HG03457 (cell line): ENCODE results near the gene RNU6-1.
A peak's percentile ranks its signal among the peaks of the same experiment; 100 is the strongest.

Experiments
- ATAC-seq: cut with Tn5 transposase; IDR thresholded peaks from one replicate; pipeline ENCODE4 v1.9.1; 2021; ENCODE audit warnings: moderate number of reproducible peaks; ENCODE audit not compliant: unreplicated experiment

RNU6-1 gene

DNA sequence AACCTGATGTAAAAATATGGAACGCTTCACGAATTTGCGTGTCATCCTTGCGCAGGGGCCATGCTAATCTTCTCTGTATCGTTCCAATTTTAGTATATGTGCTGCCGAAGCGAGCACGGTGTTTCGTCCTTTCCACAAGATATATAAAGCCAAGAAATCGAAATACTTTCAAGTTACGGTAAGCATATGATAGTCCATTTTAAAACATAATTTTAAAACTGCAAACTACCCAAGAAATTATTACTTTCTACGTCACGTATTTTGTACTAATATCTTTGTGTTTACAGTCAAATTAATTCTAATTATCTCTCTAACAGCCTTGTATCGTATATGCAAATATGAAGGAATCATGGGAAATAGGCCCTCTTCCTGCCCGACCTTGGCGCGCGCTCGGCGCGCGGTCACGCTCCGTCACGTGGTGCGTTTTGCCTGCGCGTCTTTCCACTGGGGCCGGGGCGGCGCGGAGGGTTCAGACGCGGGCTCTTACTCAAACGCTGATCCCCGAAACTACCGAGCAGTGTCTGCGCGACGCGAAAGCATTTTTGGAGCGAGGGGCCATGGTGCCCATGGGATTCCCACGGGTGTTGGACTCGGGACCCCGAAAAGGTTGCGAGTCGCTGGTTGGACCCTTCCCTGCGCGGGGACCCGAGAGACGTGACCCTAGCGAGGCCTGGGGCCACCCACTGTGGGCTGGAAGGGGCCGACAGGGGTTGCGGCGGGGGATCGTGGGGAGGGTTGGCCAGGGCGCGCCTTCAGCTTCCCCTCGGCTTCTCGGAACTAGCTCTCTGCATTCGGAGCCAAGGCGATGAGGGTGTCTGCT, at the start of gene RNU6-1:
Gene RNU6-1, minus strand, starts transcription at position 117 of the 820 bp plus-strand sequence.
- ATAC-seq = peak; percentile 56

DNA sequence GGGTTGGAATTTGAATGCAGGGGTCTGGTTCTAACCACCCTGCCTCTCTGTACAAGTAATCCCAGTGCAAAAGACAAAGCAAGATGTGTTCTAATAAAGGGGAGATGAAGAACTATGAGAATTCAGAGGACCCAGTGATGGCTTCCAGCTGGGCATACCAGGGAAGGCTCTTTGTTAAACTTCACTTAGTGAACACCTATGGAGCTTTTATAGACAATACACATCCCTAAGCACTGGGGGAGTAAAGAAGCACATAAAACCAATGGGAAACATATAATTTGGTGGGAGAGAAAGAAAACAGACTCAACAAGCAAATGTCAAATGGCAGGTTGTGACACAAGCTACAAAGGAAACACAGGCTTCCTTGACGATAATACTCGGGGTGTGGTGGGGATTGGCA, 47.9 kb upstream of the RNU6-1 start:
- ATAC-seq = no peak

DNA sequence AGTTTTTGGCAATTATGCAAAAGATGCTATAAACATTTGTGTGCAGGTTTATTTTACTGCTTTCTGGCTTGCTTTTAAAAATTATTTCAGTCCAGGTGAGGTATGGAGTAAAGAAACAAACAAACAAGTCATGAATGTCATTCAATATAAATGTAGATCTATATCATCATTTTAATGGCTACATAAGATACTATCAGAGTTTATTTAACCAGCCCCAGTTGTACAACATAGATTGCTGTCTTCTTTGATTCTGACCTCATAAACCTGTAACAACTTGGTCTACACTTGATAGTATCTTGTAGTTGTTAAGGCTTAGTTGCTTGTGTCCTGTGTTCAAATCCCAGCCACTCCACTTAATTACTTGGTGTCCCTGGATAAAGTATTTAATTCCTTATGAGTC, 46.0 kb upstream of the RNU6-1 start:
- ATAC-seq = no peak

DNA sequence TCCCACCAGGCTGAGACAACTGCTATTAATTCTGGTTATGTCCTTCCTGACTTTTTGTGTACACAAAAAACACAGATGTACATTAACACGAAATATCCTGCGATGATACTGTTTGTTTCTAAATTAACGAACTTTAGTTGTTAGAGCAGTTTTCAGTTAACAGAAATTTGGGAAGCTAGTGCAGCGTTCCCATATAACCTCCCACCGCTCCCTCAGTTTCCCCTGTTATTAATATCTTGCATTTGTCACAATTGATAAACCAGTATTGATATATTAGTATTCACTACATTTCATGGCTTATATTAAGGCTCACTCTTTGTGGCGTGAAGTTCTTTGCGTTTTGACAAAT, 45.3 kb upstream of the RNU6-1 start:
- no peak for ATAC-seq

DNA sequence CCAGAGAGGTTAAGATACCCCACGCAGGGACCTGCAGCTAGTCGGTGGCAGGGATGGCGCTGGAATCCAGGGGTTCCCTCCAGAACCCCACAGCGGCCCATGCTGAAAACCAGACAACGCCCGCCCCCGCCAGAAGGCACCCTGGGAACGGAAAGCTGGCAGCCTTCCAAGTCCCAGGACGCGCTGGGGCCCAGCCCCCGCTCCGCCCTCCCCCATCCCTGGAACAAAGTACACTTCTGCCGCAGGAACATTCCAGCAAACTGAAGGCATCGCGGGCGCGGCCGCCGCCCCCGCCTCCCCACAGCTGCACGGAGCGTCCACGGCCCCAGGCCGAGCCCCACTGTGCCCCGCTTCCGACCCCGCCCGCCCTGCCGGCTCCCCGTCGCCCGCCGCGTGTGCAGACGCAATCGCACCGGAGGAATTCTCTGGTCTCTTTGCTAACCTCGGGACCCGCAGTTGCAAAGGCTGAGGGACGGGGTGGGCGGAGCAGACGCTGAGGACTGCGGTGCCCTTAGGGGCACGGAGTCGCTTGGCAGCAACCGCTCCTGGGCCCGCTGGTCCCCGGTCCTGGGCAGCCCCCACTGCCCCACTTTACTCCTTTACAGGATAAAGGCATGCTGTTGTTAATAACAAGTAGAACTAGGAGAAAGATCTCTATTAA, 44.8 kb upstream of the RNU6-1 start:
- no peak for ATAC-seq

DNA sequence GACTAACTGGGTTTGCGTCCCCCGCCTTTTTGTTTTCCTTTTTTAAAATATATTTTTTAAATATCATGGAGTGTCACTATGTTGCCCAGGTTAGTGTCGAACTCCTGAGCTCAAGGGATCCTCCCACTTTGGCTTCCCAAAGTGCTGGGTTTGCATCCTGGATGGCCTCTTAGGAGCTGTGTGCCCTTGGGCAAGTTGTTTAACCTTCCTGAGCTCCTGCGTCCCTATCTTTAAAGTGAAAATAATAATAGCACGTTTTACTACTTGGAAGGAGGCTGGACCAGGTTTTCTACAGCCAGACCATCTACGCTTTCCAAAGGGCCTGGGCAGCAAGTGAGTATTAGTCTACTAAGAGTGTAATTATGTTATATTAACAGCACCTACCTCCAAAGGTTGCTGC, 44.2 kb upstream of the RNU6-1 start:
- ATAC-seq = no peak

DNA sequence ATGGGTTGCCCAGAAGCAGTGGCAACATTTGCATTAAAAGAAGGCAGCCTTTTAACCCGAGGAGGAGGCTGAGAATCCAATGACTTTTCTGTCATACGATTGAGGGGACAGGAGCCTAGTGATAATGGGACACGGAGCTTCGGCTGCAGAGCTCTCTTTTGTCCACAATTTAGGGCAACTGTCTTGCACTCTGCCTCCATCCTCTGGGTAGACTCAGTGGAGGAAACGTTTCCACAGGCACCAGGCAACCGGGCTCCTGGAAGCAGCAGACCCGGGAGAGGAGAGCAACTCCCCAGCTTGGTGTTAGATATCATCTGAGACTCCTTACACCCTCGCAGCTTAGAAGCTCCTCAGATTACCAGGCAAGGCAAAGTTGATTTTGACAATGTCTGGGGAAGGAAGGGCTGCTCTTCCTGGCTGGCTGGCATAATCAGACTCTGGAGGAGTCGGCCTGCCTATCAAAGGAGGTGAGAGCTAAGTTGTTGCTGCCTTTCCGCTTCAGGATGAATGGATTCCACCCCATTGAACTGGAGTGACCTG, 43.5 kb upstream of the RNU6-1 start:
- ATAC-seq = no peak

DNA sequence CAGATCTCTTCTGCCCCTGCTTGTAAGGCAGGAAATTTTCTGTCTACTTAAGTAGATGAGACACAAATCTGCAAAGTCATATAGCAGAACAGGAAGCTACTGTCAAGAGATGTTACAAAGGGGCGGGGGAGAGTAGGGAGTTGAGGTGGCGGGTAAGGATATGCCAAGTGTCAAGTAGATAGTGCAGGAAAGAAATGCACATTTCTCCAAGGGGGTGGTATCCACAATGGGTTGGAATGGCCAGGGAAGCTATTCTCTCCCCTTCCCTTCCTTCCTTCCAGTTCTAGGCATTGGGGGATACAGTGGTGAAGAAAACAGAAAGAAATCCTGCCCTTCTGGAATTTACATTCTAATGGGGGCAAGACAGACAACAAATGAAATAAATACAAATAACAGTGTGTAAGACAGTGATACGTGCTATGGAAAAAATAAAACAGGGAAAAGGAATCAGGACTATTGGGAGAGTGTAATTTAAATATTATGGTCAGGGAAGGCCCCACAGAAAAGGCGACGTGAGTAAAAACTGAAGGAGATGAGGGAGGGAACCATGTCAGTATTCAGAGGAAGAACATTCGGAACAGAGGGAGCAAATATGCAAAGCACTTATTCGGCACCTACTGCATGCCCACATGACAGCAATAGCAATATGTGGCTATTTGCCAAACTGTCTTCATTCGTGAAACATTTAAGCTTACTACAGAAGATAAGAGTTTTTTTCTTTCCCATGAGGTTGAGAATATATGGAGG, 42.8 kb upstream of the RNU6-1 start:
- no peak for ATAC-seq

DNA sequence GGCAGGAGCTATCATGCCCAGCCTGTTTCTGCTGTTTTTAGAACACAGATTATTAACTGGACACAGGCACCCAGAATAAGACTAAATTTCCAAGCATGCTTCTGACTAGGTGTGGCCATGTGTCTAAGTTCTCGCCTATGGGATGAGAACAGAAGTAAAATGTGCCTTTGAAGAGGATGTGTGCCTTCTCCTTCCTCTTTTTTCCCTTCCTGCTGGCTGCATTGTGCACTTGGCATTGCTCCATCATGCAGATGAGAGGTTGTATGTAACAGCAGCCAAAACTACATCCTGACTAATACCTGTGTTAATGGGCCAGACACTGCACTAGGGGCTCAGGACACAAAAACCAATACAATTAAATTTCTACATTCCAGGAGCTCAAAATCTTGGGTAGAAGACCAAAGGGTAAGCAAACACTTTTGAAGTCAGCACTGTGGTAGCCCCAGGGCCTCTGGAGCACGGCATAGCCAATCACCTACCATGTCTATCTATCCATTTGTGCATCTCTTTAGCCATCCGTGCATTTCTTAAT, 40.9 kb upstream of the RNU6-1 start:
- ATAC-seq = no peak

DNA sequence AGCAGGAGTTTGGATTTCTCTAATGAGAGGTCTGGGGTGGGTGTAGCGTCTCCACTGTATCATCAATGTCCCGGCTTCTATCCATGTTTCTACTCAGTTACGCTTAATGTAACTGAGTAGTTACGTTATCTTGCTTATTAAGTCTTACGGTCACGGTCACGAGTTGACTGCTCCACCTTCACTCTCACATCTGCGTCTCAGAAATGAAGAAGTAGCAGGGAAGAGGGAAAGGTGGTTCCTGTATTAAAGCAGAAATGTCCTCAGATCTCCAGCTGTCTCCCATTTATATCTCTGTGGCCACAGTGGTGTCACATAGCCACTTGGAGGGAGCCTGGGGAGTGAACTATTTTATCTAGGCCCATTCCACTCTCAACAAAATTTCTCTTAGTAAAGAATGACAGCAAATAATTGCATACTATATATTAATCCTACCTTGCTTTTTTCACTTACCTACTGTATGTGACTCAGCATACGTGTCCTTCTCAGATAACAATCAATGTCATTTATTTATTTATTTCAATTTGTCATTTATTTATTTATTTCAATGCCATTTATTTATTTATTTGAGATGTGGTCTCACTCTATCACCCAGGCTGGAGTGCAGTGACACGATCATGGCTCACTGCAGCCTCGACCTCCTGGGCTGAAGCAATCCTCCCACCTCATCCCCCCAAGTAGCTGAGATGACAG, 39.7 kb upstream of the RNU6-1 start:
- ATAC-seq = no peak

DNA sequence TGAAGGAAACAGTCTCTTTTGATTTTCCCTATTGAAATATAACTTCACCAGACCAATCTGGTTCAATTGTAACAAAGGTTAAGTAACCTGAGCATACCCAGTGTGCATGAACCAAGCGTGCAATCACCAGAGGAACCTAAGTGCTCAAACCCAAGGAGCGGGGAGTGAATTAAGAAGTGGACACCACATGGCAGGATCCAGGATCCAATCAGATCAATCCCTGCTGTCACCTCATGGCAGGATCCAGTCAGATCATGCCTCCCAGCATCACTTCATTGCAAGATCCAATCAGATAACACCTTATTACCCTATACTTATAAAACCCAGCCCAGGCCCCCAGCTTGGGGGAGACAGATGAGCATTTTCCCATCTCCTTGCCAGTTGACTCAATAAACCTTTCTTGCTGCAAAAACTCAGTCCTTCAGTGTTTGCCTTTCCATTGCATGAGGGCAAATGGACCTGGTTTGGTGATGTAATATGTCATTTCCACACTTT, 38.9 kb upstream of the RNU6-1 start:
- no peak for ATAC-seq

DNA sequence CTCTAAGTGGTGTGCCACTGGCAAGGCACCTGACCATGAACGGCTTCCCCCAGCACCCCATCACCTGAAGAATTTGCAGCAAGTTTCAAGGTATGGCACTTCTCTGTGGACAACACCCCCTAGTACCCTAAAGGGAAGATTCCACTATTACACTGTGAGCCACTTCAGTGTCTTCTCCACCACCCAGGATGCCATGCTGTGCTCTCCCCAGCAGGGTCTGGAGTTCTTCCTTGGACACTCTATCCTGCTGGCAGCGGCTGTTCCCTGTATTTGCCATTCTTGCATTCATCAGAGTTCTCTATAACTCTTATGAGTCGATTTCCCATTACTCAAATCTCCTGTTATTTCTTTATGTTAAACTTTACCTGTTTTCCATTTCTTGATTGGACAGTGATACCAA, 33.9 kb upstream of the RNU6-1 start:
- ATAC-seq = no peak

DNA sequence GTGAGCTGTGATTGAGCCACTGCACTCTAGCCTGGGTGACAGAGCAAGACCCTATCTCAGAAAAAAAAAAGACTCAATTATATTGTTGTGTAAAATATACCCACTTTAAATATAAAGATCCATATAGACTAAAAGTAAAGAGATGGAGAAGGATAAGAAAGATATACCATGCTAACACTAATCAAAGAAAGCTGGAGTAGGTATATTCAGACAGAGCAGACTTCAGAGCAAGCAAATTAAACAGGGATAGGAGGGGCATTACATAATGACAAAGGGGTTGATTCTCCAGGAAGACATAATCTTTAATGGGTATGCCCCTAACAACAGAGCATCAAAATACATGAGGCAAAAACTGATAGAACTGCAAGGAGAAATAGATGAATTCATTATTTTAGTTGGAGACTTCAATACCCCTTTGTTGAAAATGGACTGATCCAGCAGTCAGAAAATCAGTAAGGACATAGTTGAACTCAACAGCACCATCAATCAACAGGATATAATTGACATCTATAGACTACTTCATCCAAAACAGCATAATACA, 31.1 kb upstream of the RNU6-1 start:
- no peak for ATAC-seq

DNA sequence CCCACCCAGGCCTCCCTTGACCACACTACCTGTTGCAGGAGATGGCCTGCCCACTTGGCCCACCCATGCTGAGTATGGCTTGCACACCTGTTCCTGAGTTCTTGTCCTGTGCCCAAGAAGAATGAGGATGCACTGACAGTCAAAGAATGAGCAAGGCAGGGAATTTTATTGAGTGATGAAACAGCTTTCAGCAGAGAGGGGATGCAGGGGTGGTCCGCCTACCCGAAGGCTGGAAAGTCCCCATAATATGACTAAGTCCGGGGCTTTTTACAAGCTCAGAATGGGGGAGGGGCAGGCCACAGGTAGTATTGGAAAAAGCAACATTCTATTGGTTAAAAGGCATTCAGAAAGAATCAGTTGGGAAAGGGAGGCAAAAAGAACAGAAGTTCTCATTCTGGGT, 29.9 kb upstream of the RNU6-1 start:
- ATAC-seq = no peak

DNA sequence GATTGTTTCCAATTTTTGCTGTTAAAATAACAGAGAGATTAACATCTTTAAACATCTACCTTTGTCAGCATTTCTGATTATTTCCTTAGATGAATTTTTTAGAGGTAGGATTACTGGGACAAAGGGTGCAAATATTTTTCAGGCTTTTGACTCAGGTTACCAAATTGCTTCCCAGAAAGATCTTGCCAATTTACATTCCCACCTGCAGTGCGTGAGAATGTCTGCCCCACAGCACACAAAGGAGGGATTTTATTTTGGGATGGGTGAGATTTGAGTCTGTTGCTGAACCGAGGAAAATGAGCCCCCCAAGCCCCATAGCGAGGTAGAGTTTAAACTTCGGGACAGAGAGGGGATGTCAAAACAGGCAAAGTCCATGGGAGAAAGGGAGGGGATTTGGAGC, 25.9 kb upstream of the RNU6-1 start:
- no peak for ATAC-seq

DNA sequence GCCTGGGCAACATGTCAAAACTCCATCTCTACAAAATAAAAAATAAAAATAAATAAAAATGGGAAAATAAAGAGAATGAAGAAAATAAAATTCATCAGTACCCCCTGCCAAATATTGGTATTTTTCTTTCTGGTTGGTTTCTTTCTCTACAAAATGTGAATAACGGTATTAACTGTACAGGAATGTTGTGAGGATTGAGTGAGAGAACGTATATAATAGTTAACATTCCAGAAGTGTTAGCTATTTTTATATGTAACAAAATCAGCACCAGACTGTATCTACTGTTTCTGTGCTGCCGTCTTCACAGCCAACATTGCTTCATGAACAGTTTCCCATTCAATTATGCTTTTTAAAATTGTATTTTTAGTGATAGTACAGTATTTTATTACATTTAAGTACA, 25.5 kb upstream of the RNU6-1 start:
- ATAC-seq = no peak

DNA sequence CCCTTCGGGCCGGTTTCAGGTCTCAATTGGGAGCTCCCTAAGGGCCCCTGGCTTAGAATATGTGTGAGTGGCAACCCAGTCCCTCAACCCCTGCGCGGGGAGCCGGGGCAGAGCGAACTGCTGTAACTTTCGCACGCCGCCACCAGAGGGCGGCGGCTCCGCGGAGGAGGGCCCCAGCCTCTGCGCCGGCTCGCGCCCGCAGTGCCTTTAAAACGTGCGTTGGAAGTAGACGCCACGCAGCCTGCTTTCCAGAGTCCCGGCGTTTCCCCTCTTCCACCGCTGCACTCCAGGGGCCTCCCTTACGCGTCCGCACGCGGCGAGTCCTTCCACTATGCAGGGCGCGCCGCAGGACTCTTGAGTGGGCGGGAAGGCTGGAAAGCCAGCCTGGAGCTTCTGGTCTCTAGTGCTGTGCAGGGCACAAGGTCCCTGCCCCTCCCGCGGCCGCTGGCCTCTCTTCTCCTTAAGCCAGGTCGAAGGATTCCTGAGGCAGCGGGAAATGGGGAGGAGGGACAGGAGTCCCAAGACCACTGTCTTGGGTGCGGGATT, 23.7 kb upstream of the RNU6-1 start:
- ATAC-seq = peak; percentile 58

DNA sequence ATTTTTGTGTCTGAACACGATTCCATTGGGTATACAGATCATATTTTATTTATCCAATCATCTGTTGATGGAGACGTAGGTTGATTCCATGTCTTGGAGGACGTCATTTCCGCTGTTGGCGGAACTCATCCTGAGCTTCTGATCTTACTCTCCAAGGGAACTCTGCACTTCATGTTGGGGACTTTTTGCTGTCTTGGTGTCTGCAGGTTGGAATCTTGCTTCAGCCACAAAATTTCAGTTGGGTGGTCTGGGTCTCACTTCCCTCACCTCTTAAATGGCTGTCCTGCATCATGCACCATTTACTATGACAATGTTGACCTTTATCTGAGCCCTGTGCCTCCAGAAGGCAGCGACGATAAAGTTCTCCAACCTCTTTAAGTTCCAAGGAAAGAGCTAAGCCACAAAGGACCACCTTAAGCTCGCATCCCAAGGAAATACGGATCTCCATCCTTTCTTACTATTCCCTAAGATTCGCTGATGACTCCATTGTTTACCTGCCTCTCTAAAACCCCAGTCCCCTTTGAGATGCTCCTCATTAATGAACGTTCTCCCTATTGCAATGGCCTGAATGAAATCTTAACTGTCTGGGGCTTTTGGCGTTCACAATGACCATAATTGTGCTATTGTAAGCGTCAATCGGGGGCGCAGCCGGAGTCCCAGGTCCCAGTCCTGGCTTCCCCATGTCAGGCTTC, 23.1 kb upstream of the RNU6-1 start:
- peak; percentile 43 for ATAC-seq

DNA sequence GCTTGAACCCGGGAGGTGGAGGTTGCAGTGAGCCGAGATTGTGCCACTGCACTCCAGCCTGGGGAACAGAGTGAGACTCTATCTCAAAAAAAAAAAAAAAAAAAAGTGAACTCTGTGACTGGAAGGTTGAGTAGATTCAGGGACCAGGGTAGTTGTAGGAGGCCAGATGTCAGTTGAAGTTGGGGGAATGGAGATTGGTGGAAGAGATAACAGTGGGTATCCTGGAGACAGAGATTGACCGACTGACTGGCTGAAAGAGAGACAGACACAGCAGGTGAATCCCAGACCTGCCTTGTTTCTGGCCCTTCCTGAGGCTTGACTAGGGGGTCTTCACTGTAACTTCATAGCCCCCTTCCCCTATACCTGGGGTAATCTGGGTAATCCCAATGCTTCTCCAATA, 22.1 kb upstream of the RNU6-1 start:
- ATAC-seq = no peak
